Glutamatergic neuron (in vitro differentiated cells): ENCODE measurements around the gene VPS13D. TPM values are rescaled to one million over a fixed set of nuclear protein-coding genes. Genes with fewer than 3 reads are reported as not detected.
"Not testable (repeated sequence)": the region's sequence is repeated elsewhere in the genome, so short reads cannot be mapped to it uniquely, and the experiment has no call there.

Experiments
- DNase-seq: peaks from one replicate; pipeline ENCODE4 v3.0.0; 2022
- H3K27ac Mint-ChIP-seq: one replicate; pipeline ENCODE4 v1.8.0; 2020; ENCODE audit warnings: mild to moderate bottlenecking, mixed read lengths, inconsistent platforms; ENCODE audit not compliant: unreplicated experiment
- H3K27me3 Mint-ChIP-seq: one replicate; pipeline ENCODE4 v1.8.0; 2020; ENCODE audit warnings: mild to moderate bottlenecking, moderate library complexity, mixed read lengths, inconsistent platforms; ENCODE audit not compliant: unreplicated experiment
- H3K36me3 Mint-ChIP-seq: one replicate; pipeline ENCODE4 v1.8.0; 2020; ENCODE audit warnings: mild to moderate bottlenecking, mixed read lengths, inconsistent platforms; ENCODE audit not compliant: unreplicated experiment
- H3K4me1 Mint-ChIP-seq: one replicate; pipeline ENCODE4 v1.8.0; 2020; ENCODE audit warnings: mild to moderate bottlenecking, low read depth, mixed read lengths, inconsistent platforms; ENCODE audit not compliant: unreplicated experiment
- H3K4me3 Mint-ChIP-seq: one replicate; pipeline ENCODE4 v1.8.0; 2020; ENCODE audit warnings: mild to moderate bottlenecking, mixed read lengths, inconsistent platforms; ENCODE audit not compliant: unreplicated experiment
- H3K9me3 Mint-ChIP-seq: one replicate; pipeline ENCODE4 v1.8.0; 2020; ENCODE audit warnings: mild to moderate bottlenecking, moderate library complexity, mixed read lengths, inconsistent platforms; ENCODE audit not compliant: unreplicated experiment
- total RNA-seq: library from RNA; stranded (reverse); fragmentation: NEBNext Ultra II Directional; extraction: Animal tissue kit (Norgen Biotek cat#: 25700); gene quantifications from one replicate; pipeline ENCODE4 v1.2.1, GENCODE V29; 2021; ENCODE audit not compliant: unreplicated experiment
- TF ChIP-seq, protein P1 (sequence below): fragments of 200-600 bp; sonication (generic); IDR thresholded peaks from one replicate; pipeline ENCODE4 v1.5.0; 2021; ENCODE audit not compliant: partially characterized antibody, unreplicated experiment

VPS13D gene
- total RNA-seq, 1 donor from 2014 or later: 32.8 TPM

DNA sequence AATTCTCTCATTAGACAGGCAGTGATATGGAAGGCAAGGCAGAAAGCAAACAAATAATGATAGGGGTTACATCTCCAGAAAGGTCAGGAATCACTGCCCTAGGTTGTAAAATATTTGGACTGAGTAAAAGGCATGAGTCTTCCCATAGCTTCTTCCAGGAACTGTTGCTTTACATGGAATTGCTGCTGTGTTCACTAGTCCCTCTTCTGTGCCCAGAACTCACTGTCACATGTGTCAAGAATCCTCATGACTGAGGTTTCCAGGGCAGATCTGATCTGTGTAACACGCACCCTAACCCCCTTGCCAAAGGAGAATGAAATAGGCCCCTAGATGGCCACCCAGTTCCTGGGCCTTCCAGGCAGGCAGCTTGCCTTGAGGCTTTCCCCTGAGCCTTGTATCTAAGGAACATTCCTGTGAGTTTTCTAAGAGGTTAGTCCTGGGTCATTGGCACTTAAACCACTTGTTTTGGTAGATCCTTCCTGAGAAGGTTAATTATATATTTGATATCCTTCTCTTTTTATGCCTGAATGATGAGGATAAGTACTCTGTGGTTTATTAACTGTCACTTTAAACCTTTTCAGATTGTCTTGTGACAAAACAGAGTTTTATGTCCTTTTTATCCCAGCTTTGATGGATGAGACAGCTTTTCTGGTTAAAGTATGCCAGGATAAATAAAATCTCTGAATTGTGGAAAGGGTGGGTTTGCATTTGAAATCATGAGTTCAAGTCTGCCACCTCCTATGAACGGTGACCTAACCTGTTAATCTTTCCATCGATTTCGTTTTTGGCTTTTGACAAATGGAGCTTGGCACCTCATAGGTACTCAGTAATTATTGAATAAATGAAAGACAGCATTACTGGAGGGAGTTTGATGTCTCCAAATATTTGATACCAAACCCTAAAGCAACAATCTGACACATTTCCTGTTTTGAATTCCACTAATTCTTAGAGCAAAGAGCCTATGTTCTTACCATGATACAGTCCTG, 224.9 kb downstream of the VPS13D start:
- Mint-ChIP-seq H3K27me3 (no peaks in the 10 kb centered on the region), H3K4me3 (no peak overlapping the region)

DNA sequence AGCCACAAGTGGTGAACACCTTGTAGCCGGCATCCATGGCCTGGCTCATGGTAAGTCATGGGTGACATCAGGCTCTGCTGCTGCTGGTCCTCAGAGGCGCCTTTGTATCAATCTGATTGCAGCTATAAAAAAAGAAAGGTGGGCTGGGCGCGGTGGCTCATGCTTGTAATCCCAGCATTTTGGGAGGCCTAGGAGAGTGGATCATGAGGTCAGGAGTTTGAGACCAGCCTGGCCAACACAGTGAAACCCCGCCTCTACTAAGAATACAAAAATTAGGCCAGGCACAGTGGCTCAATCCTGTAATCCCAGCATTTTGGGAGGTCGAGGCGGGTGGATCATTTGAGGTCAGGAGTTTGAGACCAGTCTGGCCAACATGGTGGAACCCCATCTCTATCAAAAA, 226.3 kb downstream of the VPS13D start:
- not testable (repeated sequence) for H3K4me1 Mint-ChIP-seq, H3K4me3 Mint-ChIP-seq, H3K27ac Mint-ChIP-seq, DNase-seq, H3K27me3 Mint-ChIP-seq, H3K9me3 Mint-ChIP-seq, H3K36me3 Mint-ChIP-seq

More for the DNA sequence above, 224.9 kb downstream of the VPS13D start:
- Mint-ChIP-seq H3K27ac (no peak overlapping the region), H3K4me1 (no peaks in the 10 kb centered on the region), H3K36me3 (peaks cover 4% of the 10 kb centered on the region), H3K9me3 (no peaks in the 10 kb centered on the region)
- TF ChIP-seq, protein P1, sequence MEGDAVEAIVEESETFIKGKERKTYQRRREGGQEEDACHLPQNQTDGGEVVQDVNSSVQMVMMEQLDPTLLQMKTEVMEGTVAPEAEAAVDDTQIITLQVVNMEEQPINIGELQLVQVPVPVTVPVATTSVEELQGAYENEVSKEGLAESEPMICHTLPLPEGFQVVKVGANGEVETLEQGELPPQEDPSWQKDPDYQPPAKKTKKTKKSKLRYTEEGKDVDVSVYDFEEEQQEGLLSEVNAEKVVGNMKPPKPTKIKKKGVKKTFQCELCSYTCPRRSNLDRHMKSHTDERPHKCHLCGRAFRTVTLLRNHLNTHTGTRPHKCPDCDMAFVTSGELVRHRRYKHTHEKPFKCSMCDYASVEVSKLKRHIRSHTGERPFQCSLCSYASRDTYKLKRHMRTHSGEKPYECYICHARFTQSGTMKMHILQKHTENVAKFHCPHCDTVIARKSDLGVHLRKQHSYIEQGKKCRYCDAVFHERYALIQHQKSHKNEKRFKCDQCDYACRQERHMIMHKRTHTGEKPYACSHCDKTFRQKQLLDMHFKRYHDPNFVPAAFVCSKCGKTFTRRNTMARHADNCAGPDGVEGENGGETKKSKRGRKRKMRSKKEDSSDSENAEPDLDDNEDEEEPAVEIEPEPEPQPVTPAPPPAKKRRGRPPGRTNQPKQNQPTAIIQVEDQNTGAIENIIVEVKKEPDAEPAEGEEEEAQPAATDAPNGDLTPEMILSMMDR: no peak
- DNase-seq: no peak

DNA sequence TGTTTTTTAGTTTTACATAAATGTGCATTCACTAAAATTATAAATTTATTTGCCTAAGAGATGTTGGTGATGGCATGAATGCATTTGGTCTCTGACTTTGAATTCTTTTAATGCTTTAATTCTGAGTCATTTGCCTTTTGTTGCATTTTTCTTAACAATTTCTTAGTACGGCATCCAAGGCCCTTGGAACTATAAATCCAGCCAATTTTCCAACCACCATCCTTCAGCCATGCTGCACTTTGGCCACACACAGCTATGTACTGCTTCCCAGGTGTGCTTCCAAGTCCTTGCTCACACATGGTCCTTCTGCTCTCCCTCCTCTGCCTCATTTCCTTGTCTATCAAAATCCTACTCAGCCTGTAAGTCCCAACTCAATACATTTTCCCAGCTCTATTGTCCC, 227.1 kb downstream of the VPS13D start:
- Mint-ChIP-seq H3K27ac (no peak overlapping the region), H3K9me3 (no peaks in the 10 kb centered on the region), H3K4me3 (no peak overlapping the region), H3K36me3 (peaks cover 4% of the 10 kb centered on the region), H3K4me1 (peaks cover 7% of the 10 kb centered on the region), H3K27me3 (no peaks in the 10 kb centered on the region)
- no peak for DNase-seq
- TF ChIP-seq, protein P1: no peak

DNA sequence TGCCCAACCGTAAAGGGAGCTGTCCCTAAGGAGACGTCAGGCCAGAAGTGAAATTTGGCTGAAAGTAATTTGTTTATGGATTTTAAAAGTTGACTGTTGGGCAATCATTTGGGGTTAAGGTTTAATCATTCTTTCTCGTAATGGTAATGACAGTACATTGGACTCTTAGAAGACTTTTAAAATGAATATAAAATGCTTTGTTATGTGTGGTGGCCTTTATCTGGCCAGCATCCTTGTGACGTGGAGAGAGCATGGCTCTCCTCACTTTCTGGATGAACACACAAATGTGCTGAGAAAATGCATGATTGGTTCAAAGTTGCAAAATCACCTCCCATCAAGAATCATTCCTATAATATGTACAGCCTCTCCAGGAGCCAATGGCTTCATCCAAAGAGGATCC, 227.9 kb downstream of the VPS13D start:
- no peak for DNase-seq
- TF ChIP-seq, protein P1: no peak
- Mint-ChIP-seq H3K4me1 (peaks cover 7% of the 10 kb centered on the region), H3K27me3 (no peaks in the 10 kb centered on the region), H3K9me3 (no peaks in the 10 kb centered on the region), H3K27ac (no peak overlapping the region), H3K36me3 (peaks cover 4% of the 10 kb centered on the region), H3K4me3 (no peak overlapping the region)

DNA sequence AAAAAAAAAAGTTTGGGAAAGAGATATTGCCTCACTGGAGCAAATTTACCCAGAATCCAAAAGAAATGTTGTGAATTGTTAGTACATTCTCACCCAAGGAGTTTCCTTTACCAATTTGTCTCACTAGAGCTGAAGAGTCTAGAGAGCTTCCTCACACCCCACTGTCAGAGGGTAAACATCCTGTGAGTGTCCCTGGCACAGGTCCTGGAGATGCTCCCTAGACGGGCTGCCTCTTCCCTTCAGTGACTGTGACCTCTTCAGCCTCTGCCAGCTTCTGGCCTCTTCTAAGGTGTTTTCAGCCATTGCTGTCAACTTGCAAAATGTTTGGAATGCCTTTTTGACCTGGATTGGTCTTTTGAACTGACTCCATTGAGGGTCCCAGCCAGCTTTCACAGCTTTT, 228.7 kb downstream of the VPS13D start:
- Mint-ChIP-seq H3K36me3 (peaks cover 4% of the 10 kb centered on the region), H3K4me3 (no peak overlapping the region), H3K27me3 (no peaks in the 10 kb centered on the region), H3K27ac (no peak overlapping the region), H3K9me3 (no peaks in the 10 kb centered on the region), H3K4me1 (peaks cover 7% of the 10 kb centered on the region)
- DNase-seq: no peak
- TF ChIP-seq, protein P1: no peak
